Loucy (cell line): ENCODE data around the gene C4A.

Experiments used
- H2AFZ ChIP-seq: fragments of 200-600 bp; sonication (generic); 2 replicates; pipeline ENCODE4 v1.6.0; 2016; ENCODE audit warnings: antibody characterized with exemption, mild to moderate bottlenecking, low read length, moderate library complexity
- H3F3A ChIP-seq: fragments of 200-600 bp; 2 replicates; pipeline ENCODE4 v1.6.0; 2016; ENCODE audit warnings: antibody characterized with exemption, low read depth, mild to moderate bottlenecking
- H3K27me3 ChIP-seq: fragments of 200-600 bp; sonication (generic); 2 replicates; pipeline ENCODE4 v1.6.1; 2014; ENCODE audit warnings: low read length, mild to moderate bottlenecking; ENCODE audit not compliant: insufficient read depth, poor library complexity, severe bottlenecking
- H3K36me3 ChIP-seq: fragments of 200-600 bp; sonication (generic); 2 replicates; pipeline ENCODE4 v1.6.1; 2016; ENCODE audit warnings: low read length; ENCODE audit not compliant: insufficient read depth
- H3K4me1 ChIP-seq: fragments of 200-600 bp; sonication (generic); 2 replicates; pipeline ENCODE4 v1.5.1; 2014; ENCODE audit warnings: low read length, mild to moderate bottlenecking; ENCODE audit not compliant: insufficient read depth, poor library complexity, severe bottlenecking
- H3K4me2 ChIP-seq: fragments of 200-600 bp; sonication (generic); 2 replicates; pipeline ENCODE4 v1.6.0; 2014; ENCODE audit warnings: antibody characterized with exemption, low read length, low read depth, mild to moderate bottlenecking; ENCODE audit not compliant: poor library complexity, severe bottlenecking
- H3K4me3 ChIP-seq: fragments of 200-600 bp; sonication (generic); 2 replicates; pipeline ENCODE4 v1.5.1; 2014; ENCODE audit warnings: low read length, mild to moderate bottlenecking, mixed read lengths; ENCODE audit not compliant: poor library complexity, severe bottlenecking
- H3K79me2 ChIP-seq: fragments of 200-600 bp; sonication (generic); 2 replicates; pipeline ENCODE4 v1.6.1; 2014; ENCODE audit warnings: low read length; ENCODE audit not compliant: insufficient read depth
- H3K9ac ChIP-seq: fragments of 200-600 bp; sonication (generic); 2 replicates; pipeline ENCODE4 v1.6.0; 2014; ENCODE audit warnings: mild to moderate bottlenecking, low read depth, low read length, moderate library complexity; ENCODE audit not compliant: poor library complexity, severe bottlenecking
- H3K9me2 ChIP-seq: fragments of 200-600 bp; sonication (generic); replicated peaks from 2 replicates; pipeline ENCODE4 v1.6.1; 2016; ENCODE audit warnings: low read depth, low read length, mixed read lengths
- H3K9me3 ChIP-seq: fragments of 200-600 bp; sonication (generic); 2 replicates; pipeline ENCODE4 v1.6.1; 2014; ENCODE audit warnings: mild to moderate bottlenecking, antibody characterized with exemption, low read length, low read depth; ENCODE audit not compliant: insufficient read depth
- H4K20me1 ChIP-seq: fragments of 200-600 bp; sonication (generic); 2 replicates; pipeline ENCODE4 v1.6.0; 2014; ENCODE audit warnings: antibody characterized with exemption, low read length, mild to moderate bottlenecking; ENCODE audit not compliant: insufficient read depth, poor library complexity, severe bottlenecking
- CTCF ChIP-seq: fragments of 200-600 bp; sonication (generic); conservative IDR thresholded peaks from 2 replicates; pipeline ENCODE4 v1.5.1; 2014; ENCODE audit warnings: mild to moderate bottlenecking, antibody characterized with exemption, low read length
- EZH2phosphoT487 ChIP-seq: fragments of 200-600 bp; IDR thresholded peaks from 2 replicates; pipeline ENCODE4 v1.6.1; 2018; ENCODE audit warnings: antibody characterized with exemption, mild to moderate bottlenecking, moderate library complexity, borderline replicate concordance

Gene C4A

GRCh38 chr6:31948753-31949413 is 33.0 kb upstream of the C4A start:
- Histone ChIP-seq H4K20me1 (no peaks in the 10 kb centered on the region), H3K9me3 (no peaks in the 10 kb centered on the region), H2AFZ (no peak overlapping the region), H3K36me3 (peaks cover 19% of the 10 kb centered on the region; the same call in 1 of the 2 replicates), H3K4me1 (no peaks in the 10 kb centered on the region), H3K79me2 (no peaks in the 10 kb centered on the region), H3K9ac (no peak overlapping the region), H3K4me2 (no peak overlapping the region), H3K9me2 (no peaks in the 10 kb centered on the region), H3K4me3 (no peak overlapping the region), H3K27me3 (no peaks in the 10 kb centered on the region), H3F3A (no peaks in the 10 kb centered on the region)
- TF ChIP-seq EZH2phosphoT487 (no peak), CTCF (no peak)

DNA sequence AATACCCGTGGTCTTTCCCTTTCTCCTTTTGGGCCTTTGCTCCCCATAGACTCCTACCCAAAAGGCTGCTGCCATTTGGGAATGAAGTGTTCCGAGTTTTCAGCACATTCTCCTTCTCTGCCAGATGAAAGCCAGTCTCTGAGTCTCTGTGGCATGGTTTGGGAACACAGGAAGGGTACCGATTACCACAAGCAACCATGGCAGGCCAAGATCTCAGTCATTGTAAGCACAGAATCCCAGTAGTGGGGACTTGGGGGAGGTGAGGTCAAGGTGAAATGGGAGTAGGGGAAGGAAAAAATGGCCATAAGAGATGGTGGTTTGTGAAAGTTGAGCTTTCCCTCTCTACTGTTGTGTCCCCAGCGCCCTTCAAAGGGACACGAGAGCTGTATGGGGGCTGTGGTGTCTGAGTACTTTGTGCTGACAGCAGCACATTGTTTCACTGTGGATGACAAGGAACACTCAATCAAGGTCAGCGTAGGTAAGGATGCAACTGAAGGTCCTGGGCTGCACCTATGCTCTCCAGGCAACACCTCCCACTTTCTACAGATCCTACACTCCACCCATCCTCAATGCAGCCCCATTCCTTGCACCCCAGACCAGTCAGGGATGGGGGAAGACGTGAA is 31.8 kb upstream of the C4A start:
- TF ChIP-seq CTCF (no peak), EZH2phosphoT487 (no peak)
- Histone ChIP-seq H3K79me2 (no peaks in the 10 kb centered on the region), H3K4me3 (no peak overlapping the region), H2AFZ (no peak overlapping the region), H3K4me2 (no peak overlapping the region), H3K9me3 (no peaks in the 10 kb centered on the region), H3K27me3 (no peaks in the 10 kb centered on the region), H3F3A (no peaks in the 10 kb centered on the region), H3K9me2 (no peaks in the 10 kb centered on the region), H3K9ac (no peak overlapping the region), H3K4me1 (no peaks in the 10 kb centered on the region), H4K20me1 (no peaks in the 10 kb centered on the region), H3K36me3 (peaks cover 28% of the 10 kb centered on the region; the same call in 1 of the 2 replicates)

DNA sequence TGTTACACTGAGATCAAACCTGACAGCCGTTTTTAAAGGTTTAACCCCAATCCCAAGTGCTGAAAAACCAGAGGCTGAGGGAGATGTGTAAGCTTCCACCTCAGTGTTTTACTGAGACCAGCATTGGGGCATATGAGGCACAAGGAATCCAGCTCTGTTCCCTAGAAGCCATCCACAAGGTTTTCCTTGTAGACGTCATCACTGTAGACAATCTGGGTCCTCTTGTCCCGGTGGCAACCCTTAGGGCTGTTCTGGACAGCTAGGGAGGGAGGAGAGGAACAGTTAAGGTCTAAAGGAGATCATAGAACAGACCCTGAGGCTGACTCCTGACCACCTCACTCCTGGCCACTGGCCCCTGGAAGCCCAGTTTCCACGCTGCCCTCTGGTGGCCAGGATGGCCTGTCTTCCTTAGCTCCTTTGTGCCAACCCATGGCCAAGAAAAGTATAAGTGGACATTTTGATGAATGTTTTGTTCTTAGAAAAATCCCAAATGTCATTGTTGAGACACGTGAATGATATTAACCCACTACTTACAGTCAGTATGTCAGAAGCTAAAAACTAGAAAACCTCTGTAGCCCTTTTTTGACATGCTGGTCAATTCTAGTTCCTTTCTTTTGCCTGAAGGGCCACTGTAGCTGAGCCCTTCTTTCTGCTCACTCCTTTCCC is 29.6 kb upstream of the C4A start:
- Histone ChIP-seq H3K27me3 (no peaks in the 10 kb centered on the region), H3K4me1 (peaks cover under 1% of the 10 kb centered on the region), H3K9me3 (no peaks in the 10 kb centered on the region), H3K9ac (no peak overlapping the region), H3K79me2 (peaks cover 10% of the 10 kb centered on the region; the same call in 1 of the 2 replicates), H3K4me3 (no peak overlapping the region), H3K36me3 (peaks cover 33% of the 10 kb centered on the region; the same call in 1 of the 2 replicates), H3K4me2 (no peak overlapping the region), H3F3A (no peaks in the 10 kb centered on the region), H2AFZ (no peak overlapping the region), H3K9me2 (no peaks in the 10 kb centered on the region), H4K20me1 (no peaks in the 10 kb centered on the region)
- TF ChIP-seq EZH2phosphoT487 (no peak), CTCF (peak; percentile 93)
